ENCODE results near the gene P2RX2.

Gene P2RX2

GRCh38 chr12:132603240-132604150 lies 15.1 kb upstream of the P2RX2 start:
- DNase-seq = no peak

GRCh38 chr12:132604151-132604618 lies 14.4 kb upstream of the P2RX2 start:
- no peak for DNase-seq

- DNase-seq = no peak
Measured at GRCh38 chr12:132604668-132605441, 13.7 kb upstream of the P2RX2 start.

- DNase-seq = no peak
Measured at GRCh38 chr12:132605892-132606291, 12.7 kb upstream of the P2RX2 start.

GRCh38 chr12:132606466-132606865 lies 12.1 kb upstream of the P2RX2 start:
- no peak for DNase-seq

- no peak for DNase-seq
Measured at GRCh38 chr12:132606927-132607326, 11.6 kb upstream of the P2RX2 start.

GRCh38 chr12:132608231-132609171 lies 10.1 kb upstream of the P2RX2 start:
- no peak for DNase-seq

GRCh38 chr12:132610051-132610759 lies 8.4 kb upstream of the P2RX2 start, which contains the start of gene LRCOL1:
LRCOL1 (minus strand) TSS chr12:132610582; CDS start chr12:132606251, 4,331 bp downstream.
- DNase-seq = no peak

- no peak for DNase-seq
Measured at GRCh38 chr12:132610866-132611602, 7.5 kb upstream of the P2RX2 start.

- no peak for DNase-seq
Measured at GRCh38 chr12:132611620-132612019, 7.0 kb upstream of the P2RX2 start.

- DNase-seq = no peak
Measured at GRCh38 chr12:132614029-132614428, 4.5 kb upstream of the P2RX2 start.

GRCh38 chr12:132614861-132615578 lies 3.6 kb upstream of the P2RX2 start:
- DNase-seq = peak; percentile 69

- DNase-seq = no peak
Measured at GRCh38 chr12:132615579-132616038, 3.0 kb upstream of the P2RX2 start.

- no peak for DNase-seq
Measured at GRCh38 chr12:132617135-132617701, 1.4 kb upstream of the P2RX2 start.

- no peak for DNase-seq
Measured at GRCh38 chr12:132617822-132618682, 524 bp upstream of the P2RX2 start.

- DNase-seq = no peak
Measured at GRCh38 chr12:132619071-132619385, 452 bp downstream of the P2RX2 start.

- DNase-seq = no peak
Measured at GRCh38 chr12:132619386-132620112, 973 bp downstream of the P2RX2 start.
